Mucosa of stomach (tissue), 1 donor: ENCODE results near the gene ASB10.

Source experiments
- H3K27me3 ChIP-seq: one replicate; pipeline ENCODE4 v1.7.0; 2013; ENCODE audit warnings: mild to moderate bottlenecking, low read length; ENCODE audit not compliant: control insufficient read depth, insufficient read depth
- H3K36me3 ChIP-seq: one replicate; pipeline ENCODE4 v1.7.0; 2013; ENCODE audit warnings: low read length; ENCODE audit not compliant: control insufficient read depth, insufficient read depth
- H3K4me1 ChIP-seq: one replicate; pipeline ENCODE4 v1.7.0; 2013; ENCODE audit warnings: mild to moderate bottlenecking, low read length; ENCODE audit not compliant: control insufficient read depth, insufficient read depth
- H3K4me3 ChIP-seq: one replicate; pipeline ENCODE4 v1.7.0; 2013; ENCODE audit warnings: low read length
- H3K9ac ChIP-seq: one replicate; pipeline ENCODE4 v1.7.0; 2013; ENCODE audit warnings: mild to moderate bottlenecking, low read length, moderate library complexity
- H3K9me3 ChIP-seq: one replicate; pipeline ENCODE4 v1.7.0; 2013; ENCODE audit warnings: mild to moderate bottlenecking, low read length, moderate library complexity; ENCODE audit not compliant: control insufficient read depth
- donor health status: Pancreatic carcinoma.

Gene ASB10

GRCh38 chr7:151193203-151193978, 6.3 kb upstream of the ASB10 start:
- no peak overlapping the region for H3K9ac ChIP-seq
- no peaks in the 10 kb centered on the region for H3K4me1 ChIP-seq
- H3K27me3 ChIP-seq = peaks cover 12% of the 10 kb centered on the region
- no peaks in the 10 kb centered on the region for H3K36me3 ChIP-seq
- H3K4me3 ChIP-seq = no peak overlapping the region
- H3K9me3 ChIP-seq = no peaks in the 10 kb centered on the region

GRCh38 chr7:151192002-151192539, 5.0 kb upstream of the ASB10 start:
- no peaks in the 10 kb centered on the region for H3K9me3 ChIP-seq
- no peaks in the 10 kb centered on the region for H3K36me3 ChIP-seq
- no peak overlapping the region for H3K4me3 ChIP-seq
- no peaks in the 10 kb centered on the region for H3K4me1 ChIP-seq
- H3K9ac ChIP-seq = no peak overlapping the region
- peaks cover 13% of the 10 kb centered on the region for H3K27me3 ChIP-seq

GRCh38 chr7:151191544-151191943, 4.5 kb upstream of the ASB10 start:
- Histone ChIP-seq H3K9ac (no peak overlapping the region), H3K27me3 (peaks cover 18% of the 10 kb centered on the region), H3K4me3 (no peak overlapping the region), H3K9me3 (no peaks in the 10 kb centered on the region), H3K36me3 (no peaks in the 10 kb centered on the region), H3K4me1 (no peaks in the 10 kb centered on the region)

GRCh38 chr7:151189038-151189437, 2.0 kb upstream of the ASB10 start:
- no peaks in the 10 kb centered on the region for H3K36me3 ChIP-seq
- no peaks in the 10 kb centered on the region for H3K4me1 ChIP-seq
- H3K9me3 ChIP-seq = no peaks in the 10 kb centered on the region
- no peak overlapping the region for H3K9ac ChIP-seq
- H3K4me3 ChIP-seq = no peak overlapping the region
- H3K27me3 ChIP-seq = peaks cover 7% of the 10 kb centered on the region

GRCh38 chr7:151188252-151188542, 1.1 kb upstream of the ASB10 start:
- H3K9me3 ChIP-seq = no peaks in the 10 kb centered on the region
- no peak overlapping the region for H3K4me3 ChIP-seq
- no peaks in the 10 kb centered on the region for H3K36me3 ChIP-seq
- no peak overlapping the region for H3K9ac ChIP-seq
- no peaks in the 10 kb centered on the region for H3K4me1 ChIP-seq
- peaks cover 7% of the 10 kb centered on the region for H3K27me3 ChIP-seq

- H3K9me3 ChIP-seq = no peaks in the 10 kb centered on the region
- H3K4me1 ChIP-seq = no peaks in the 10 kb centered on the region
- H3K36me3 ChIP-seq = no peaks in the 10 kb centered on the region
- no peak overlapping the region for H3K9ac ChIP-seq
- peaks cover 7% of the 10 kb centered on the region for H3K27me3 ChIP-seq
- no peak overlapping the region for H3K4me3 ChIP-seq
These were observed 580 bp upstream of the ASB10 start for GRCh38 chr7:151187409-151188251.

GRCh38 chr7:151185762-151186639, 1.0 kb downstream of the ASB10 start:
- Histone ChIP-seq H3K9ac (no peak overlapping the region), H3K27me3 (peaks cover 10% of the 10 kb centered on the region), H3K4me1 (no peaks in the 10 kb centered on the region), H3K4me3 (no peak overlapping the region), H3K36me3 (no peaks in the 10 kb centered on the region), H3K9me3 (no peaks in the 10 kb centered on the region)

- no peaks in the 10 kb centered on the region for H3K9me3 ChIP-seq
- no peaks in the 10 kb centered on the region for H3K4me1 ChIP-seq
- H3K27me3 ChIP-seq = peaks cover 14% of the 10 kb centered on the region
- H3K4me3 ChIP-seq = no peak overlapping the region
- H3K36me3 ChIP-seq = no peaks in the 10 kb centered on the region
- H3K9ac ChIP-seq = no peak overlapping the region
These were observed 6.0 kb downstream of the ASB10 start for GRCh38 chr7:151181011-151181431.

- Histone ChIP-seq H3K4me1 (no peaks in the 10 kb centered on the region), H3K27me3 (peaks cover 24% of the 10 kb centered on the region), H3K9ac (no peak overlapping the region), H3K36me3 (no peaks in the 10 kb centered on the region), H3K4me3 (no peak overlapping the region), H3K9me3 (no peaks in the 10 kb centered on the region)
These were observed 7.1 kb downstream of the ASB10 start for GRCh38 chr7:151179946-151180345.

GRCh38 chr7:151179287-151179860, 7.7 kb downstream of the ASB10 start:
- Histone ChIP-seq H3K4me1 (no peaks in the 10 kb centered on the region), H3K9me3 (no peaks in the 10 kb centered on the region), H3K36me3 (no peaks in the 10 kb centered on the region), H3K4me3 (no peak overlapping the region), H3K9ac (no peak overlapping the region), H3K27me3 (peaks cover 29% of the 10 kb centered on the region)

- Histone ChIP-seq H3K4me3 (no peak overlapping the region), H3K36me3 (no peaks in the 10 kb centered on the region), H3K4me1 (no peaks in the 10 kb centered on the region), H3K9ac (no peak overlapping the region), H3K27me3 (peaks cover 30% of the 10 kb centered on the region), H3K9me3 (no peaks in the 10 kb centered on the region)
These were observed 8.2 kb downstream of the ASB10 start for GRCh38 chr7:151178831-151179230.
